Inferior parietal cortex (tissue), 1 donor: ENCODE results near the gene CNN1.
"Not testable (repeated sequence)": the region's sequence is repeated elsewhere in the genome, so short reads cannot be mapped to it uniquely, and the experiment has no call there.

Experiments used
- DNase-seq: peaks from one replicate; pipeline ENCODE4 v3.0.0-alpha.2; 2016; ENCODE audit errors: extremely low spot score

CNN1 gene

DNA sequence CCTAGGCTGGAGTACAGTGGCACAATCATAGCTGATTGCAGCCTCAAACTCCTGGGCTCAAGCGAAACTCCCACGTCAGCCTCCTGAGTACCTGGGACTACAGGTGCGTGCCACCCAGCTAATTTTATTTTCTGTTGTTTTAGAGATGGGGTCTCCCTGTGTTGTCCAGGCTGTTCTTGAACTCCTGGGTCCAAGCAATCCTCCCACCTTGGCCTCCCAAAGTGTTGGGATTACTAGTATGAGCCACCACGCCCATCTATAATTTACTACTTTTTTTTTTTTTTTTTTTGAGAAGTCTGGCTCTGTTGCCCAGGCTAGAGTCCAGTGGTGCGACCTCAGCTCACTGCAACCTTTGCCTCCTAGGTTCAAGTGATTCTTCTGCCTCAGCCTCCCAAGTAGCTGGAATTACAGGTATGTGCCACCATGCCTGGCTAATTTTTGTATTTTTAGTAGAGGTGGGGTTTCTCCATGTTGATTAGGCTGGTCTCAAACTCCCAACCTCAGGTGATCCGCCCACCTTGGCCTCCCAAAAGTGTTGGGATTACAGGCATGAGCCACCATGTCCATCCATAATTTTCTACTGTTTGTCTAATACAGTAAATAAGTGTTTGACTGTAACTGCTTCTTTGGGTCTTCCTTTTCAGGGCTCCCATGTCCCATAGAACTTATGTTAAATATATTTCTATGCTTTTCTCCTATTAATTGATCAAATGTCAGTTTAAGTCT is 25.6 kb downstream of the CNN1 start:
- not testable (repeated sequence) for DNase-seq

DNA sequence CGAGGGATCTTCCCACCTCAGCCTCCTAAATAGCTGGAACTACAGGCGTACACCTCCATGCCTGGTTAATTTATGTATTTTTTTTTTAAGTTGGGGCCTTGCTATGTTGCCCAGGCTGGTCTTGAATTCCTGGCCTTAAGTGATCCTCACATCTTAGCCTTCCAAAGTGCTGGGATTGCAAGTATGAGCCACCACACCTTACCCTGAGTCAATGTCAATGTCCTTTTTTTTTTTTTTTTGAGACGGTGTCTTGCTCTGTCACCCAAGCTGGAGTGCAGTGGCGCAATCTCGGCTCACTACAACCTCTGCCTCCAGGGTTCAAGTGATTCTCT is 27.0 kb downstream of the CNN1 start:
- DNase-seq: not testable (repeated sequence)

DNA sequence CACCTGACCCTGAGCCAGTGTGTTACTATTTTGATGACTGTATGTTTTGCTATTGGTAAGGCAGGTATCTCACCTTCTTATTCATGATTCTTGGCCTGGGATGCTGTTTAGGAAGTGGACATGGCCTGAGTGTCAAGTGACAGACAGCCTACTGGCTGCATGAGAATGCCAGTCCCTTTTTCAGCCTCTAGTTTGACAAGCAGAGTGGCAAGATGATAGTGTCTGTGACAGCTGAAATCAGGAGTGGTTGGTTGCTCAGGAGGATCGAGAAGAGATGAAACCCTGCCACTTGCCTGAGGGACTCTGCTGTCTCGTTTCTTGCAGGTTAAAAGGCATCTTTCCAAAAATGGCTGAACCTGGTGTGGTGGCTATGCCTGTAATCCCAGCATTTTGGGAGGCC is 27.5 kb downstream of the CNN1 start:
- no peak for DNase-seq

DNA sequence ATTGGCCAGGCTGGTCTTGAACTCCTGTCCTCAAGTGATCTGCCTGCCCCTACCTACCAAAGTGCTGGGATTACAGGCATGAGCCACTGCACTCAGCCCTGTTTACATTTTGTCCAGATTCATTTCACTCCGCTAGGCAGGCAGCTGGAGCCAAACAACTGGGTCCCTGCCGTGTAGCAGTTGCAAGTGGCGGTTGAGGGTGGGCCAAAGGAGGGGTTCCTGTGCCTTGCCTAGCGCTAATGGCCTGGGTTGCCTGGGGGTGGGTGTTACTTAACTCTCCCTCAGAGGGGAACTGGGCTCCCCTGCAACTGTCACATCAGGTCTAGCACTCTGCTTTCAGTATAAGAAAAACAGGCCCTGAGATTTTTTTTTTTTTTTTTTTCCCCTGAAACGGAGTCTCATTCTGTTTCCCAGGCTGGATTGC is 31.4 kb downstream of the CNN1 start:
- DNase-seq: no peak

DNA sequence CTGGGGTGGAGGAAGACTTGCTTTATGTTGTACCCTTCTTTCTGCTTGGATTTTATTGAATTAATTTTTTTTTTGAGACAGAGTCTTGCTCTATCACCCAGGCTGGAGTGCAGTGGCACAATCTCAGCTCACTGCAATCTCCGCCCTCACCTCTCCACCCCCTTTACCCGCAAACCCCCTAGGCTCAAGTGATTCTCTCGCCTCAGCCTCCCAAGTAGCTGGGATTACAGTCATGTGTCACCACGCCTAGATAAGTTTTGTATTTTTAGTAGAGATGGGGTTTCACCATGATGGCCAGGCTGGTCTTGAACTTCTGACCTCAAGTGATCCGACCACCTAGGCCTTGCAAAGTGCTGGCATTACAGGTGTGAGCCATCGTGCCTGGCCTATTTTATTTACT is 34.7 kb downstream of the CNN1 start:
- not testable (repeated sequence) for DNase-seq

DNA sequence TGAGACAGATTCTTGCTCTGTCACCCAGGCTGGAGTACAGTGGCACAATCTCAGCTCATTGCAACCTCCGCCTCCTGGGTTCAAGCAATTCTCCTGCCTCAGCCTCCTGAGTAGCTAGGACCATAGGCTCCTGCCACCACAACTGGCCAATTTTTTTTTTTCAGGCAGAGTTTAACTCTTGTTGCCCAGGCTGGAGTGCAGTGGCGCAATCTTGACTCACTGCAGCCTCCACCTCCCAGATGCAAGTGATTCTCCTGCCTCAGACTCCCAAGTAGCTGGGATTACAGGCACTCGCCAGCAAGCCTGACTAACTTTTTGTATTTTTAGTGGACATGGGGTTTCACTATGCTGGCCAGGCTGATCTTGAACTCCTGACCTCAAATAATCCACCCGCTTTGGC is 35.1 kb downstream of the CNN1 start:
- DNase-seq: not testable (repeated sequence)

DNA sequence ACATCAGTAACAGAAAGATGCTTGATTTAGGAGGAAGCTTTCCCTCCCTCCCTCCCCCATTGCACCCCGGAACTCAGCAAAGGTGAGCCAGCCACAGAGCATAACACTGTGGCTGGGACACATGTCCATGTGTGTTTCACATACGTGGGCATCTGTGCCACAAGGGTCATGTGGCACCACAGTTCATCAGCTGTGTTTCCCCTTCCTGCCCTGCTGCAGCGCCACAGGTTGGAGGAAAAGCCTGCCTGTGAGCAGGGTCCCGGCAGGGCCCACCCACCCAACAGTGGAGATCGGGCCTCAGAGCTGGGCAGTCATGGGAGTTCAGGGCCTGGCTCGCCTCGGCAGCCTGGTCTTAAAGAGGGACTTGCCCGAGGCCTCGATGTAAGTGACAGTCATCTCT is 36.0 kb downstream of the CNN1 start:
- no peak for DNase-seq

DNA sequence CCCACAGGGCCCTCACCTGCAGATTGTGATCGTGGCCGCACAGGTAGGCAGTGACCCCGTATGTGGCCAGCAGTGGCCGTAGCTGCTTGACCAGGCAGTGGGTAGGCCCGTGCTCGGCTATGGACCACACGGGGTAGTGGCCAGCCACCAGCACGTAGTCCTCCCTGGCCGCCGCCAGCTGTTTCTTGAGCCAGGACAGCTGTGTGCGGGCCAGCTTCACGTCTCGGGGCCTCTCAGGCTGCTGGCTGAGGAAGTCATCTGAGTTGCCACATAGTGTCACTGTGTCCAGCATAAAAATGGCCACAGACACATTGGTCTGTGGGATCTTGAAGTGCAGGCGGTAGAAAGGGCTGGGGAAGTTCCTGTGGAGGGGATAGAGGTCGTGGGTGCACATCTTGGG is 37.6 kb downstream of the CNN1 start:
- DNase-seq: no peak

DNA sequence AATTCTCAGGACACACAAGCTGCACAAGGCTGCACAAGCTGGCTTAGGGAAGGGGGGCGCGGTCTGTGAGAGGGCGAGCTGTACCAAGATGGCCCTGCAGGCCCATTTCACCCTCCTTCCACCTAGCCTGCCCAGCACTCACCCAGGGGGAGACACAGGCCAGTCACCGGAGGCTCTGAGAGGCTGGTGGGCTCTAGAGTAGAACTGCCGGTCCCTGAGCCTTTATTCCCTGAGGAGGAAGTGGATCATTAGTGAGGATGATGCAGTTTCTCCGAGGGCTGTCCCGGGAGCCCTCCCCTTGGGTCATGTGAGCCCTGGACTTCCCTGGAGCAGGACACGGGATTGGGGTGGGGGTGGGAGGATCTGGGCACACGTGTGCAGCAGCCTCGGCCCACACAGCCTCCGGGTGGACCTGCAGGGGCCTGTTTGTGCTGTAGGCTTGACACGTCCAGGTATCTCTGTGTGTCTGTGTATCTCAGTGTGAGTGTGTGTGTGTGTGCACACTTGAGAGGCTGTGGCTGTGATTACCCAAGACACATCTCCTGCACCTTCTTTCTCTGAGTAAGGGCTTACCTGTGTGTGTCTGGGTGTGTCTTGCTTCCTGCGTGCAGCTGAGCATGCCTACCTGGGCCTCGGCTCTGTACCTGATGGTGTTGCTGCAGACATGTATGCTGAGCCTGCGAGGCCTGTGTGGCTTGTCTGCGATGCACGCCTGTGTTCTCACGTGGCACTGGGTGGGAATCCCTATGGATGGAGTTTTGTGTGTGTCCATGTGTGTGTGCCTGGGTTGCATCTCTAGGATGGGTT is 39.0 kb downstream of the CNN1 start, which contains the start of gene ACP5:
Gene ACP5, minus strand, starts transcription at position 195 of the 807 bp plus-strand sequence. CDS start 328 bp downstream, outside the sequence.
- DNase-seq: no peak

DNA sequence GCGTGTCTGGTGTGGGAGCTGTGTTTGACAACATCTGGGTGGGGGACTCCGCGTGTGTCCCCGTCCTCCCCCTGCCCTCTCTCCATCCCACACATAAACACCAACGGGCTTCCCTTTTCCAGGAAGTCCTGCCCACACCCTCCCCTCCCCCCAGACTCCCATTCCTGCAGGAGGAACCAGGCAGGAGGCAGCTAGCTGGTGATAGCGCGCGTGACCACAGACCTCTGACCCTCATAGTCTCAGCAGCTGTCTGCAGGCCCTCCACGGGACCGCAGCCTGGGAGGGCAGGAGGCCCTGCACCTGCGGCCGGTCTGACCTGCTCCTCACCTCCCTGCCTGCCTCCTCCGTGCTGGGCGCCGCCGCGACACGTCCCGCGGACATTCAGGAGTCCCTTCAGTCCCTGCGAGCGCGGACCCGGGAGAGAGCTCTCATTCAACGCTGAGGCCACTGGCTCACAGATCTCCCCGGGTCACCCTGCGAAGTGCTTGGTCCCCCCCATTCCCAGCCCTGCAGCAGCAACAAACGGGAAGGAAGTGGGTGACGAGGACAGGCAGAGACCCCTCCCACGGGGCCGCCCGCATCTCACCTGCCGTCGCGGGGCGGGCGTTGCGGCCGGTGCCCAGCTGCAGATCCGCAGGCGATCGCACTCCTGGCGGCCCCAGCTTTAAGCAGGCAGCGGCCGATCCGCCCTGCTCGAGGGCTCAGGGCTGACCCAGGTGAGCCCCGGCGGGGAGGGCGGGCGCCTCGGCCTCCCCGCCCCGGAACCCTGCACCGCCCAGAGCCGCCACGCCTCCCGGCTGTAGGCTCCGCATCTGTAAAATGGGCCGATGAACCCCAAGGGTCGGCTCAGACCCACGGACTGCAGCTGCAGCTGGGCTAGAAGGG is 39.8 kb downstream of the CNN1 start:
- no peak for DNase-seq

DNA sequence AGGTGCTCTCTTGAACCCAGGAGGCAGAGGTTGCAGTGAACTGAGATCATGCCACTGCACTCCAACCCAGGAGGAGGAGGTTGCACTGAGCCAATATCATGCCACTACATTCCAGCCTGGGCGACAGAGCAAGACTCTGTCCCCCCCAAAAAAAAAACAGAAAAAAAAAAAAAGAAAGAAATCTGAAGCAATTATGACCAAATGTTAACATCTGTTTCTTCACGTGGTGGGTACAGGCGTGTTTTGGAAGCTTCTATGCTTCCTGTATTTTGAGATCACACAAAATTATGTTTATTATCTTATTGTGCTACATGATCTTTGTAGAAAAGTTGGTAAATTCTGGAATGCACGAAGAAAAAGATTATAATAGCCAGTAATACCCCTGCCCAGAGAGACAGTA is 41.5 kb downstream of the CNN1 start:
- no peak for DNase-seq

DNA sequence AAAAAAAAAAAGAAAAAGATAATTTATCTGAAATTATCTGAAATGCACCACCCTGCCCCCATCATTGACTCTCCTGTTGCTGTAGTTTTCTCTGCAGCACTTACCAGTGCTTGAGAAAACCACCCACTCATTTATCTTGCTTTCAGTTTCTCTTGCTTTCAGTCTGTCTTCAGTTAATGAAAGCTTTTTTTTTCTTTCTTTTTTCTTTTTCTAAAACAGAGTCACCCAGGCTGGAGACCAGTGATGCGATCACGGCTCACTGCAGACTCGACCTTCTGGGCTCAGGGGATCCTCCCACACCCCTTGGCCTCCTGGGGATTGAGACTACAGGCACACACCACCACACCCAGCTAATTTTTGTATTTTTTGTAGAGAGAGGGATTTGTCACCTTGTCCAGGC is 43.1 kb downstream of the CNN1 start:
- no peak for DNase-seq

DNA sequence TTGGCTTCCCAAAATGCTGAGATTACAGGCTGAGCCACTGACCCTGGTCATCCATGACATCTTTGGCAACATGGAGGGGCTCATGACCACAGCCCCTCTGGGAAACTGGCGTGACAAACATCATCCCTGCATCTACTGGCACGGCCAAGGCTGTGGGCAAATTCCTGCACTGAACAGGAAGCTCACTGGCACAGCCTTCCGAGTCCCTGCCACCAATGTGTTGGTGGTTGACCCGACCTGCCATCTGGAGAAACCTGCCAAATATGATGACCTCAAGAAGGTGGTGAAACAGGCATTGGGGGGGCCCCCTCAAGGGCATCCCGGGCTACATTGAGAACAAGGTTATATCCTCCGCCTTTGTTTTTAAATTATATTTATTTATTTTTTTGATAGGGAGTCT is 47.7 kb downstream of the CNN1 start:
- no peak for DNase-seq

DNA sequence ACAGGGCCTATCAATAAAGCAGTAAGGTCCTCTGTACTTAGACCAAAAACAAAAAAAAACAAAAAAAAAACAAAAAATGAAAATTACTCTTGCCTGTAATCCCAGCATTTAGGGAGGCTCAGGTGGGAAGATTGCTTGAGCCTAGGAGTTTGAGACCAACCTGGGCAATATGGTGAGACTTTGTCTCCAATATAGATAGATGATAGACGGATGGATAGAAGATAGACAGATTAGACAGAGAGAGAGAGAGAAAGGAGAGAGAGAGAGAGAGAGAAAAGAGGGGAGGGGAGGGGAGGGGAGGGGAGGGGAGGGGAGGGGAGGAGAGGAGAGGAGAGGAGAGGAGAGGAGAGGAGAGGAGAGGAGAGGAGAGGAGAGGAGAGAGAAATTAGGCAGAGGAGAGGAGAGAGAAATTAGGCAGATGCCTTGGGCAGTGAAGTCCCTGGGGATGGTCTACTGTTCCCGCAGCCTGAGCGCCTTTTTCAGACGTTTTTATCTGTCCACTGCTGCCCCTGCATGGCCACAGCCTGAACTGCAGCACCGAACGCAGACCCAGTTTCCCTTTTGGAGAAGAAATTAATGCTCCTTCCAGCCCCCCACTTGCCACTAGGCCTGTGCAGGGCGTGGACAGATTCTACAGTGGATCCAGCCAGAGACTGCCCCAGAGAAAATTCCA is 48.8 kb downstream of the CNN1 start:
- DNase-seq: peak; percentile 75

DNA sequence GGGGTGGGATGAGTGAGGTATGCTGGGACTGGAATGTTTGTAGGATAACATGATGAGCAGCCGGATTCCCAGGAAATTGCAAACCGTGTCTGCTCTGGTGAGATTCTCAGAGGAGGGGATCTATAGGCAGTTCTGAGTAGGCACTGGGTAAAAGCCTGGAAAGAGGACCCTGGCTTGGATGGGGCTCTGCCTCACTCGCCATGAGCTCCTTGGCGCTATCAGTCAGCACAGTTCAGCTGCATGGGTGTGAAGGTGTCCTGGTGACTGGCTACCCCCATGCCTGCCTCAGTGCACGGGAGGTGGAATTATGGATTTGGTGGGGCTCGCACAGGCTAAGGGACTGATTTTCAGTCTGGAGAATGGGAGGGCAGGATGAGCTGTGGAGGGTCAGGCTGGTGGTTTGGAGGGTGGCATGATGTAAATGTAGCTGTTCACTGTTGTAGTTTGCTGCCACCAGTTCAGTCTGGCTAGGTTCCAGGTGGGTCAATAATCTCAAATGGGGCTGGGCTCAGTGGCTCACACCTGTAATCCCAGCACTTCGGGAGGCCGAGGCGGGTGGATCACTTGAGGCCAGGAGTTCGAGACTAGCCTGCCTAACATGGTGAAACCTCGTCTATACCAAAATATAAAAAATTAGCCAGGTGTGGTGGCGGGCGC is 49.5 kb downstream of the CNN1 start:
- DNase-seq: no peak

DNA sequence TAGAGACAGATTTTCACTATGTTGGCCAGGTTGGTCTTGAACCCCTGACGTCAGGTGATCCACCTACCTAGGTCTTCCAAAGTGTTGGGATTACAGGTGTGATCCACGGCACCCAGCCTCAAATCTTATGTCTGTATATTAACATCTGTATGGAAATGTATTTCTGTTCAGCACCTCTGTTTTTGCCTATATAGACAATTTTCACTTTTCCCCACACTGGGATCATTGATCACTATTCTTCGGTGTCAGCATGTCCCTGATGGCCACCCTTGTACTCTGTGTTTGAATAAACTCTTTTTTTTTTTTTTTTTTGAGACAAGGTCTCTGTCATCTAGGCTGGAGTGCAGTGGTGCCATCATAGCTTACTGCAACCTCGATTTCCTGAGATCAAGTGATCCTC is 55.4 kb downstream of the CNN1 start:
- no peak for DNase-seq

DNA sequence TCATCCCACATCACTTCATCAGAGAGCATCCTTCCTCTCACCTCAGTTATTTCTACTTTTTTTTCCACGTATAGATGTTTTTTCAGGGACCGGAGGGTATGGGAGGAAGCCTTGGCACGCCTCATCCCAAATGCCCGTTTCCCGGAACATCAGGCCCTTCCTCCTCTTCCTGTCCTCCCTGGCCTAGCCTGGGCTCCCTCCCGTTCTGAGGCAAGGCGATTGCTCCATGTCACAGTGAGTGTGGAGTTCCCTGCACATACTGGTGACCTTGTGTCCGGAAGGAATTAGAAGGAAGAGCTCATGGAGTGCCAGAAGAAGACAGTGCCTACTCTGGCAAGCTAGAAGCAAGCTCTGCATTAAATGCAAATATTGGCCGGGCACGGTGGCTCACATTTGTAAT is 57.5 kb downstream of the CNN1 start:
- DNase-seq: no peak

DNA sequence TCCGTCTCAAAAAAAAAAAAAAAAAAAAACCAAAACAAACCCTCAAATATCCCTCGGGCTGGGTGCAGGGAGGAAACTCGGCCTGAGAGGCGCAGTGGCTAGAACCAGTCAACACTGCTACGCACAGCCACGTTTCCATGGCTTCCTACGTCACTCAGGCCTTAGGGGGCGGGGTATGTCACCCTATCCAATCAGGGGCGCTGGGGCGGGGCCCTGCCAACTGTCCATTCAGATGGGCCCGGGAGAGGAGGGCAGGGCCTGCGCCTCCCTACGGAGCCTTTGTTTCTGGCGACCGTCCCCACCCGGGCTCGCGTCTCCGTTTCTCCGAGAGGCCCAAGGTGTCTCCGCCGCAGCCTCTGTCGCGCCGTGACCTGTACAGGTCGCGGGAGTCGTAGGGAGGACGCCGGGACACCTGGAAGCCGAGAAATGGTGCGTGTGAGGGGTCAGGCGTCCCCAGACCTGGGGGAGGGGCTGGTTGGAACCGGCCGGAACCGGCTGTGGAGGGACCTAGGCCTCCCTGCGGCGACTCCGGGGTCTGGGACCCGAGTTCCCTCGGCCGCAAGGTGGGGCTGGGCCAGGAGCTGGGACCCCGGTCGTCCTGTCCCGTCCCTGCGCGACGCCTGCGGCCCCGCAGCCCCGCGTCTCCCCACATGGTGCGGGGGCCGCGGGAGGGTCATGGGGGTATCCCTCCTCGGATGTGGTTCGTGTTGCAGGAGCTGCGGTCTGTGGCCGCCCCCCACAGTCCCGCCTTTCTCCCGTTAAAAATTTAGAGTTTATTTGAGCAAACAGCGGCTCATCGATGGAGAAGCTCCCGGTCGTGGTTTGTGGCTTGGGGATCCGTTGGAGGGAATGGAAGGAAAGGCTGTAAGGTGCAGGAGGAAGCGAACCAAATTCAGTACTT is 58.8 kb downstream of the CNN1 start, which contains the start of gene ZNF627:
Gene ZNF627, plus strand, starts transcription at position 282 of the 901 bp plus-strand sequence. Its CDS starts 145 bp downstream, at position 427.
- DNase-seq: peak; percentile 95

DNA sequence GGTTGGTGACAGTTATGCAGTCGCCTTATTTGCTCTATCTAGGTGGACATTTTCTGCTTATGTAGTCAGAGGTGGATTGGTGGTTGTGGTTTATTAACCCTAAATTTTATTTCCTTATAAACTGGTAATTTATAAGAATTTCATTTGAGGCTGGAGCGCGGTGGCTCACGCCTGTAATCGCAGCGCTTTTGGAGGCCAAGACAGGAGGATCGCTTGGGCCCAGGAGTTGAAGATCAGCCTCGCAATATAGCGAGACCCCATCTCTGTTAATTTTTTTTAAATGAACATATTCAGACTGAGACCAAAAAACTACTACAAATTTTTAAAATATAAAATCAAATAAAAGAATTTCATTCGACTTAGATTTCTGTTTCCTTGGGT is 59.4 kb downstream of the CNN1 start:
- no peak for DNase-seq

DNA sequence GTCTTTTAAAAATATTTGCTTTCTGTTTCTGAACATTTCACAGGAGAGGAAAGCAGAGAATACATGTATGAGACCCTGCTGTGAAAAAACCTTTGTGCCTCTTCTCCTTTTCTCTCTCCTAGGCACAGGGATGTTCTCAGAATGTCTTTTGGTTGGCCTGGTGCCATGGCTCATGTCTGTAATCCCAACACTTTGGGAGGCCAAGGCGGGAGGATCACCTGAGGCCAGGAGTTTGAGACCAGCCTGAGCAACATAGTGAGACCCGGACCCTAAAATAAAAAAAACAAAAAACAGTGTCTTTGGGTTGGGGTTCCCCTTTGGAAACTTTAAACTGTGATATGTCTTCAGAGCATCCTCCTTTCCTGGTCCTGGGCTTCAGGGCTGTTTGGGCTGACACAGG is 60.1 kb downstream of the CNN1 start:
- DNase-seq: no peak
